NCI-H1105 (cell line): Measurements from ENCODE around the gene OR2V2.
"Not testable (repeated sequence)": the region's sequence is repeated elsewhere in the genome, so short reads cannot be mapped to it uniquely, and the experiment has no call there.

Experiments
- DNase-seq: peaks from one replicate; lab custom pipeline; 2025; lab: John Stamatoyannopoulos, UW

OR2V2 gene

DNA sequence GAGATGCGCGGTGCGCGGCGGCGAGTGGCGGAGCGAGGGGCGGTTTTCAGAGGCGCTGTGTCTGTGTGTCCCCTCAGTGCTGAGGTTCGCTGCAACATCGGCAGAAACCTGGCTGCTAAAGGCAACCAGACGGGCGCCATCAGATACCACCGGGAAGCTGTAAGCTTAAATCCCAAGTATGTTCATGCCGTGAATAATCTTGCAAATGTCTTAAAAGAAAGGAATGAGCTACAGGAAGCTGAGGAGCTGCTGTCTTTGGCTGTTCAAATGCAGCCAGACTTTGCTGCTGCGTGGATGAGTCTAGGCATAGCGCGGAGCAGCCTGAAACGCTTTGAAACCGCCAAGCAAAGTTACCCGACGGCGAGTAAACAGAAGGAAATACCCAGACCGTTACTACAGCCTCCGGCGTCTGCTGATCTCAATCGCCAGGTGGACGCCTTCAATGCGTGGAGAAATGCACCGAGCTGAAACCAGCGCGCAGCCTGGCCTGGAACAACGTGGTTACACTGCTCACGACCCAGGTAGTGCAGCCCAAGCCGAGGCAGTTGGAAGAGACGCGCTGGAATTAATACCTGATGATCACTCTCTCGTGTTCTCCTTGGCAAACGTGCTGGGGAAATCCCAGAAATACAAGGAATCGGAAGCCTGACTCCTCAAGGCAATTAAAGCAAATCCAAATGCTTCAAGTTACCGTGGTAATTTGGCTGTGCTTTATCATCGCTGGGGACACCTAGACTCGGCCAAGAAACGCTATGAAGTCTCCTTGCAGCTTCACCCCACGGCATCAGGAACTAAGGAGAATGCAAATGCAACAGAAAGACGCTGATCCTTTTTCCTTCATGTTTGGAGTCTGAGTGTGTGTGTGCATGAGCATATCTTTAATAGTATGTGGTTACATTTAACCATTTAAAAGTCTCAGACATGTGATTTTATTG, 32.3 kb upstream of the OR2V2 start:
- no peak for DNase-seq

DNA sequence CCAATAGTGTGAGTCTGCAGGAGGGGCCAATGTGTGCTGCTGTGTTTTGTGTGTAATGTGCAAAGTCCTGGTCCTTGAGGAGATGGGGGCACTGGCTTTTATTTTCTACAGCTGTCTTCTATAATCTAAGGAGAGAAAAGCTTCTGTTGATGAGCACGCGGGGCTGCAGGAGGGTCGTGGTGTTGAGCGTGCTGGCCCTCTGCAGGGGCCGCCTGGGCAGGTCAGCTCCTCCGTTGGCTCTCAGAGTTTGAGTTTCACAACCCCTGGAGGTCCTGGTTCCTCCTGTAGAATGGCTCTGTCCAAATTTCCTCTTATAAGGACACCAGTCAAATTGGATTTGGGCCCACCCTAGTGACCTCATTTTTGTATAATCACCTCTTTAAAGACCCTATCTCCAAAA, 29.0 kb upstream of the OR2V2 start:
- DNase-seq, result no peak

DNA sequence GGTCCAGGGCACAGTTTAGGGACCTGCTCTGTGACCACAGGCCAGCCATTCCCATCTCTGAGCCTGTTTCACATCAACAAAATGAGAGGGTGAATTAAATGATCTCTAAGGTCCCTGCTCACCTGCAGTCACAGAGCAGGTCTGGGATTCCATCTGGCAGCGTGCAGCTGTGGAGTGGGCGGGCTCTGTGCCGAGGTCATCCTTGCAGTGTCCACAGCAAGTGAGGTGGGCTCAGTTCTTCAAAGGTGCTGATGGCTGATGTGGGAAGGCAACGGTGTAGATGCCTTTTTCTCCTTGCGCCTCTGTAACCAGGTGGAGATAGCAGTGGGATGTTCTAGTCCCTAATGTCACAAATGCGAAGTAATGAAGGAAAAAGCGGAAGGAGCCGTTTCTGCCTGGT, 28.3 kb upstream of the OR2V2 start:
- no peak for DNase-seq

DNA sequence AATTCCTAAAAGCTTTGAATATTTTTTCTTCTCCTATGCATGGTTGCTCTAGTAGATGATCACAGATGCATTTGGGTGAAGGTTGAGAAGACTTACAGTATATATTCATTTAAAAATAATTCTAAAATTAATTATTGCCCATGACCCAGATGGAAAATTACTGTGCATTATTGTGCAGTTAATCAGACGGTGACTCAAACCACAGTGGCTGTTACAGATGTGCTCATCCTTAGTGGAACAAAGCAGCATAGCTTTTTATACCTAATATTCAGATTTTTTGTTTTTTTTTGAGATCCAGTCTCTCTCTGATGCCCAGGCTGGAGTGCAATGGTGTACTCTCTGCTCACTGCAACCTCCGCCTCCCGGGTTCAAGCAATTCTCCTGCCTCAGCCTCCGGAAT, 27.1 kb upstream of the OR2V2 start:
- no peak for DNase-seq

DNA sequence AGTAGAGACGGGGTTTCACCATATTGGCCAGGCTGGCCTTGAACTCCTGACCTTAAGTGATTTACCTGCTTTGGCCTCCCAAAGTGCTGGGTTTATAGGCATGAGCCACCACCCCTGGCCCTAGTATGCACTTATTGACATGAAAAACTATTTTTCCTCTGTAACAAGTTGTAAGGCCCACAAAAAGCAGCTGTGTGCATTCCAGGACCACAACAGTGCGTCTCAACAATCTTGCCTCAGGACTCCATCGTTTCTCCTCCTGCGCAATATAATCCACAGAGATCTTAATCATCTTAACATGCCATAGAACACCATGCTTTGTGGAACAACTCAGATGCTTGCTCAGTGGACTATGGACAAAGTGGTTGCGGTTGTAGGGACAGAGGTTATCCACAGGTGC, 26.6 kb upstream of the OR2V2 start:
- no peak for DNase-seq

DNA sequence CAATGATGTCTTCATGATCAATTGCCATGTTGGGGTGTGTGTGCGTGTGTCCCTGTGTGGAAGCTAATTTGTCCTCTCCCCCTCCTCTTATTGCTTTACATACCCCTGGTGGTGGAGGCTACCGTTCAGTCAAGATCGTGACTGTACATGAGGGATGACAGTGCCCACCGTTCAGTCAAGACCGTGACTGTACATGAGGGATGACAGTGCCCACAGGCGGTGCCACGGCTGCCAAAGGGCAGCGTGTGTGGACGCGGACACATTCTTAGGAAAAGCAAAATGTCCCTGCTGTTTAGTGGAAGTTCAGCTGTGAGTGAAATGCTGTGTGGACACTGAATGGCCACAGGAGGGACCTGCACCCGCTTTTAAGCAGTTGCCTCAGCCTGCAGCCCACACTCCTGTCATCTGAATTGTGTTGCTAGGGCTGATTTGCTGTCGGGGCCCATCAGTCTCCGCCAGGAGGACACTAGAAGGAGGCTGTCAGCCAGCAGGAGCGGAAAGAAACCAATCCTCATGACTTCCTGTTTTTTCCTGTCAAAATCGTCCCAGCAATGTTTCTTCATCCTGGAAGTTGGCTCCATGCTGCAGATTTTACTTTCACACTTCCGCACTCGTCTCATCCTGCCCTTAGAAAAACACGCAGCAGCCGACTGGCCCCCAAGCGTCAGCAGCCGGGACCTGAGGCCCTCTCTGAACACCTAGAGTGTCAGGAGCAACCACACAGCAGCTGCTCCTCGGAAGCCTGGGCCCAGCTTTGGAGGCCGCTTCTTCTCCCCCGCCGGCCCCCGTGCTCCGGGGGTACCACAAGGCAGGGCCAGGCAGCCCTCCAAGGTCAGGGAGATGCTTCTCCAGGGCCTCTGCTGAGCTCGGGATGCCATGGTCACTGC, 25.5 kb upstream of the OR2V2 start:
- DNase-seq, result no peak

DNA sequence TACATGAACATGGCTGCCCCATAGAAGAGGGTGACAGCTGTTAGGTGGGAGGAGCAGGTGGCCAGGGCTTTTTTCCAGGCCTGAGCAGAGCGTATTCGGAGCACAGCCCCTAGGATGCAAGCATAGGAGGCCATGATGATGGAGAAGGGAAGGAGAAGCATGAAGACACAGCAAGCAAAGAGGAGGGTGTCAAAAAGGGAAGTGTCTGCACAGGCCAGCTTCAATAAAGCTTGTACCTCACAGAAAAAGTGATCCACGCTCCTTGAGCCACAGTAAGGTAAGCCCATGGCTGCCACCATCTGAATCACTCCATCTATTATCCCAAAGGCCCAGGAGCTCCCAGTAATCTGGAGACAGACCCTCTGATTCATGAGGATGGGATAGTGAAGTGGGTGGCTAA, 22.9 kb upstream of the OR2V2 start:
- DNase-seq, result no peak

DNA sequence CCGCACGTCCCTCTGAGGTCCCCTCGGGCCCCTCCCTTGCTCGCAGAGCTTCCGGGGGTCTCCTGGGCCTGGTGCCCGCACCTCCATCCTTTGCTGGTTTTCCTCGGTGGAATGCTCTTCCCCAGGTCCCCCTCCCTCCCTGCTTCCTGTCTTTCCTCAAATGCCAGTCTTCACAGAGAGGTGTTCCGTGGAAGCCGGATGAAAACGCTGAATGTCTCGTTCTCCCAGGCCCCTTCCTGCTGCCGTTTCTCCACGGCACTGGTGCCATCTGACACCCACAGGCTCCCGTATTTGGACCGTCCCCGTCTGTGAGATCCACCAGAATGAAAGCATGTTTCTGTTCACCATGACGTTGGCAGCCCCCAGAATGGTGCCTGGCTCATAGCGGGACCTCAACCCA, 20.5 kb upstream of the OR2V2 start:
- no peak for DNase-seq

DNA sequence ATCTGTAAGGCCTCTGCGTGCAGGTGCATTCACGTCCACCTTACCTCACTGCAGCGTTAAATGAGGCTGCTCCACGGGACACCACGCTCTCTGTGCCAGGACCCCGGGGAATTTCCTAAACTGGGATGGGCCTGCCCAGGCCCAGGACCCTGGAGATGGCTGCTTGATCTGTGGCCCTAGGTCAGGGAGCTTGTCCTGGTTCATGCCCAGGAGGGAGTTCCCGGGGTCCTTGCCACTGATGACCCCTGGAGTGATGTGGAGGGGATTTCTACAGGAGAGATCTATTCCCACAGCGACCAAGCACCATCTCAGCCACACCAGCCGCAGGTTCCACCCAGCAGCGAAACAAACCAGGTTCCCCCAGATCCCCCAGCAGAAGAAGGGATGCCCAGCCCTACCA, 19.9 kb upstream of the OR2V2 start:
- no peak for DNase-seq

DNA sequence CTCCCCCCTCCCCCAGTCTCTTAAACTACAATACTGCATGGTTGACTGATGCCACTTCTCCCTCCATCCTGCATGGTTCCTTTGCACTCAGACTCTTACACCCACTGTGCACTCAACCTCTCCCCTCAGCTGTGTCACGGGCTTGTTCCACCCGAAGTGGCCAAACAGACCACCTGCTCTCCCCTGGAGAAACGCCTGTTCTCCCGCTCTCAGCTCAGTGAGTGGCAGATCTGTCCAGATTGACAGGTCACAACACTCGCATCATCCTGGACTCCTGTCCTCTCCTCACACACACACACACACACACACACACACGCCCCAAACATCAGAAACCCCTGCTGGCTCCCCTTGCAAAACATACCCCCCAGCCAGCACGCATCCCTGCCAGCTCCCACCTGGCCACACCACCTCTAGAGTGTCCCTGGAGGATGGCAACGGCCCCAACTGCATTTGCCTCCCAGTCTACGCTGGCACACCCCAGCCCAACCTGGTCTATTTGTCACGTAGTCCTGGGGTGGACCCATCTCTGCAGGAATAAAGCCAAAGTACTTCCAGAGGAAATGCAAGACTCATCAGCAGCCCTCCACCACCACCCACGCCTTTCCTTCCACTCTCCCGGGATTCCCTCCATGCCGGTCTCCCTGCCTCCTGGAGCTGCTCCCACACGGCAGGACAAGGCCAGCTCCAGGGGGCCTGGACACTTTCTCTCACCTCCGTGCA, 19.3 kb upstream of the OR2V2 start:
- no peak for DNase-seq

DNA sequence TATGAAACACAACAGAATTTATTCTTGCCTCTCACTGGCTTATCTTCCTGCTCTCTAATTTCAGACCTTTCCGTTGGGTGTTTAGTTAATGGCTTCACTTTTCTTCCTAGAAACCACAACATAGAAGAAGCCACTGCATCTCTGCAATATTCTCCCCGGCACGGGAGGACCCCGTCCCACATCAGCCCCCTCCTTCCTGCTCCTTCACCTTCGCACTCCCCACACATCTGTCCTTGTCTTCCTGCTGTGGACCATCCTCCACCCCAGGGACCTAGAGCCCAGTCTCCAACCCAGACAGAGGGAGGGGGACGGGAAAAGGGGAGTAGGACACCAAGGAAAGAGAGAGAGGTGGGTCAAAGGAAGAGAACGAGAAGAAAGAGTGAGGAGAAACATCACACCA, 17.8 kb upstream of the OR2V2 start:
- DNase-seq, result no peak

DNA sequence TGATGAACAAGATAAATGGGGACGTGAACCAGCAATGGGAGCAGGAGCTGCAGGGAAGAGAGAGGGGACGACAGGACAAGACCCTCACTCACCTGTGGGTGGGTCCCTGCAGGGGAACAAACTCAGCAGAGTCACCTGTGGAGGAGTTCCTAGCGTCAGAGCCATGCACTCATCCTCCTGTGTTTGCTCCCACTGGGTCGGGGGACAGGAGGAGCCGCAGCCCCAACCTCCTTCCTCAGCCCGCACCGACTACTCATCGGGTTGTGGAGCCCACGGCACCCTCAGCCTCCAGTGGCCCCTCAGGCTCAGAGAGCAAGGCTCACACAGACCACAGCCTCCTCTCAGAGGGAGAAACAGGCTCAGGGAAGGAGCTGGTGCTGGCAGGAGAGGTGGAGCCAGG, 17.3 kb upstream of the OR2V2 start:
- not testable (repeated sequence) for DNase-seq

DNA sequence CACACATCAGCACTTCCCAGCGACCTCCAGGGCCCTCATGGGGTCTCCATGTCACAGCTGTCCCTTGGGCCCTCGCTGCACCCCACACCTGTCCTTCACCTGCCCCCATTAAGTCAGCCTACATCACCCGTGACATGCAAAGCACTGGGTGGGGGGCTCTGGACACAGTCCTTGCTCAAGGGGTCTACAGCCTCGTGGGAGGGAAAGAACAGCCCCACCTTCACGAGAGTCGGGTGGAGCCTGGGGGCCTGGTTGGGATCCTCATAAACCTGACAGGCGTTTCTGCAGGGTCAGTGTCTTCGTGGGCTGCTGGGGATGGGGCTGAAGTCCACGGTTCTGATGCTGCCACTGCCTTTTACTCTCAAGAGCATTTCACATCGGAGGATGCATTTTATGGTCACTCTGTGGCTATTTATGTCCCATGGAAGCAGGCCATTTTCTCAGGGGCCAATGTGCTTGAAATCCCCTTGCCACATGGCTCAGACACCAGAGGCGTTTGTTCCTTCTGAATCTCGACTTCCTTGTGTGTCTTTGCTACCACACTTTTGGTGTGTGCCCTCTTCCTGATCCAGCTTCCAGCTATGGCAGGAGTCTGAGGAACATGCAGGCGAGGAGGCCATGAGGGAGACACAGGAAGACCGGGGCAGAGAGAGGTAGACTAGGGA, 16.4 kb upstream of the OR2V2 start, which contains the start of gene OR2V1:
TSS of gene OR2V1 (minus strand) at position 338 of the 665 bp plus-strand sequence. CDS start 5,865 bp downstream, outside the sequence.
- DNase-seq, result no peak

DNA sequence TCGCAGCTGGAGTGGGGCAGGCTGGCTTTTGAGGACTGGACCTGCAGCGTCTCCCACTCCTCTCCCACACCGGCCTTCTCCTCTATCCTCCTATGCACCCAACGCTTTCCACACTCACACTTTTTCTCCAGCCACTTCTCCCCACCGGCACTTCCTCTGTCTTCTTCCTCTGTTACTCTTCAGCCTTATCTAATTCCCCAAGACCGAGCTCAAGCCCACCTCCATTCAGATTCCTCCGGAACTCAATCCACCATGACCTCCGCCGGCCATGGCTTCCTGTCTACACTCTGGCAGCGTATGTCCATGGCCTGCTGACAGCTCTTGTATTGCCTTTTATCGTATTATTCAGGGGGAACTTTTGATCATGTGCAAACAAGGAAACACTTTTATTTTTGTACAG, 15.9 kb upstream of the OR2V2 start:
- no peak for DNase-seq

DNA sequence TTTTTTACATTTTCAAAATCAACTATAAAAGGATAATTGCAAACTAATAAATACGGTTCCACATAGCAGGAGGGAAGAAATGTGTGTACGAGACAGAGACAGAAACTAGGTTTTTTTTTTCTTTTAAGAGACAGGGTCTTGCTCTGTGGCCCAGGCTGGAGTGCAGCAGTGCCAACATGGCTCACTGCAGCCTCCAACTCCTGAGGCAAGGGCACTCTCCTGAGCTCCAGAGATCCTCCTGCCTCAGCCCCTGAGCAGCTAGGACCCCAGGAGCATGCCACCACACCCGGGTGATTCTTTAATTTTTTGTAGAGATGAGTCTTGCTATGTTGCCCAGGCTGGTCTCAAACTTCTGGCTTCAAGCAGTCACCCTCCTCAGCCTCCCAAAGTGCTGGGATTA, 14.3 kb upstream of the OR2V2 start:
- no peak for DNase-seq

DNA sequence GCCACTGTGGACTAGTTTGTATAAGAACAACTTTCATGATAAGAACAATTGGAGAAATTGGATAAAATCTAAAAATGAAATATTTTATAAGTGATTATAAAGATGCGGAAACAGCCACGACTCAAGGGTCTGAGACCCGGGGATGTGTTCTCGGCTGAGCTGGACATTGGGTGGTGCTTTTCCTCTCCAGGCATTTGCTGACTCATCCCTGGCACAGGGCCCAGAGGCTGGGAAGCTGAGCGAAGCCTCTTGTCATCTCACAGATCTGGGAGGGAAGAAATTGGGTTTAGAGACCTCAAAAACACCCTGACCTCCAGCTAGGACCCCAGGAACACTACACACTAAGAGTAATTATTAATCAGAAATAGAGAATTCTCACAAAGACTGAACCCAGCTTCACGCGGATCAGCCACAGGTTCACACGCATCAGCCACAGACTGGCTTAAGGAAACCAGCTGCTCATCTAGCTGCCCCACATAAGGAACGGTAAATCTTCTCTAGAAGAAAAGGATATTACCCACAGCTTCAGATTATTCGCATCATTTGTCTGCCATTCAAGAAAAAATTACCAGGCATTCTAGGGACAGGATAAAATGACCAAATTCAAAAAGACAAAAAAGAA, 13.7 kb upstream of the OR2V2 start:
- DNase-seq, result no peak

DNA sequence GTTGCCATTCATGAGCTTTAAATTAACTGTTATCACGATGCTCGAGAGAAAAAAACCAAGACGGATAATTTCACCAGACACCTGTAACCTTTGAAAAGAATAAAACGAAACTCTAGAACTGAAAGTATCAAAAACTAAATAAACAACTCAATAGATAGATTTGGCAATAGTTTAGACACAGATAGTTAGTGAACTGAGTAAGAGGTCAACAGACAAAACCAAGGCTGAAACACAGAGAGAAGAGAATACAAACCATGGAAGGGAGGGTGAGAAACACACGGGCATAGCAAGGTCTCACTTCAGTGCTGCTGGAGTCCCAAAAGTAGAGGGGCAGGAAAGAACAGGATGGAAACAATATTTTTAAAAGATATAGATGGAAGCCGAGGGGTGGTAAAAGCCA, 13.1 kb upstream of the OR2V2 start:
- DNase-seq, result no peak

DNA sequence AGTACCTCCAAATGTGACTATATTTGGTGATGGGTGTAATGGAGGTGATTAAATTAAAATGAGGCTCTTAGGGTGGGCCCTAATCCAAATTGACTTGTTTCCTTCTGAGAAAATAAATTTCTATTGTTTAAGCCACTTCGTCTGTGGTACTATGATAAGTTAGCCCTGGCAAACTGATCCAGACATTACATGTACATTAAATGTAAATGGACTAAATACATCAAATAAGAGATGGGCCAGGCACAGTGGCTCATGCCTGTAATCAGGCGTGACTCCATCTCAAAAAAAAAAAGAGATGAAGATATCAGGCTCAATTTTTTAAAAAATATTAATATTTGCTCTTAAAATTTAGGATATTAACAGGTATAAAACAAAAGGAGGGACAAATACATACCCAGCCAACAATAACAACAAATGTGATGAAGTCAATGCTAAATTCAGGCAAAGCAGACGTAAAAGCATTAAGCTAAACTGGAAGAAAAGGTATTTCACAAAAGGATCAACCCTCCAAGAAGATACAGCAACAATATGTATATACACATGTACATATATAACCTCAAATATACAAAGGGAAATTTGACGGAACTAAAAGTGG, 10.9 kb upstream of the OR2V2 start:
- no peak for DNase-seq

DNA sequence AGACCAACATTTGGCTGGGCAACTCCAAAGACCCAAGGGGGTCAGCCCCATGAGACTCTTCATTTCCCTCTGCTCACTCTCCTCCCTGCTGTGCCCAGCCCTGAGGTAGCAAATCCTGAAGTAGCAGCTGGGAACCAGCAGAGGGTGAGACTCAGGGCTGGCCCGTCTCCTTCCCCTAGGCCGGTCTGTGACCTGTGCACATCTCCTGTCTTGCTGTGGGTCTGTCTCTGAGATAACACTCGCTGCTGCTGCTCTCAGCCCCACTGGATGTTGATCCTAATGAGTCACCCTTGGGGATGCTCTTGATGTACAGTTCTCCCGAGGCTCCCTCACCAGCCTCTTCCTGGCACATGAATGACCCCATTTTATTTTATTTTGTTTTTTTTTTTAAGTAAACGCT, 9.1 kb upstream of the OR2V2 start:
- DNase-seq, result no peak

DNA sequence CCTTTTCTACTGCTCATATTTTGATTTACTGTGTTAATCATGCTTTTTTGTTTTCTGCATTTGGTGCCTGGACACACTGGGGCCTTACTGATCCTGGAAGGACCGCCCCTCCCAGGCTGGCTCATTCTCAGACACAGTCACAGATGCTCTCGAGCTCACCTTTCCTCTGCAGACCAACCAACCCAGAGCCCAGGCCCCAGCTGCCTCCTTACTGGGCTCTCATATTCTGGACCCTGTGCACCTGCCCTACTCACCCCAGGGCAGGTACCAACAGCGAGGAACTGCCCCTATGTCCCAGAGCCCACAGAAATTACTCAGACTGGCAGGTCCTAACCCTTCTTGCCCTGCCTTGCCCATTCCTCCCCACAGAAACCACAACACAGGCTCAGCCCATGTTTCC, 6.6 kb upstream of the OR2V2 start:
- DNase-seq, result no peak

DNA sequence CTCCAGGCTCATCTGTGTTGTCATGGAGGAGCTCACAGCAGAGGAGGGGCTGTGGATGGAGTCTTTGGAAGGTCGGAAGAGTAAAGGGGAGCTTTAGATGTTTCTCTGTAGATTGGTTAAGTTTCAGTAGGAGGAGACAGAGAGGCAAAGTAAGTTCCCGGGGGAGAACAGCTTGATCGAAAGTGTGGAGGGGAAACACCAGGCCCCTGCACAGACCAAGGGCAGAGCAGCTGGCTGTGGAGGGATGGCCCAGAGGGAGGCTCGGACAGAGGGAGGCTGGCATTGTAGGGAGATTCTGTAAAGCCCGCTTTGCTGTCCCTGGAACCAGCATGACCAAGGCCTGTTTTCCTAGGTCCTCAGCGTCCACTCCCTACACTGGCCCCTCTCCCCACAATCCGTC, 5.3 kb upstream of the OR2V2 start:
- DNase-seq, result no peak
